ENCODE measurements around the gene AOC3. TPM values are rescaled to one million over a fixed set of nuclear protein-coding genes. Genes with fewer than 3 reads are reported as not detected.
"Not testable (repeated sequence)": the region's sequence is repeated elsewhere in the genome, so short reads cannot be mapped to it uniquely, and the experiment has no call there.

Gene AOC3
- total and polyA plus RNA-seq, 2 donors (not counting 3 experiments of a cell fraction or from before 2014, with no cell fraction given), result 0.11 to 0.27 TPM

GRCh38 chr17:42880776-42881310 is 29.8 kb downstream of the AOC3 start:
- no peaks in the 10 kb centered on the region for H3K36me3 ChIP-seq (ENCODE audit: control insufficient read depth in 2 of 2, extremely low read depth in 1 of 2, insufficient read depth in 2 of 2, low read length in 2 of 2)
- no peak overlapping the region for H2AFZ ChIP-seq (ENCODE audit: low read depth, low read length)
- TF ChIP-seq POLR2AphosphoS5 (IDR thresholded peaks at IDR 0.05; ENCODE audit: insufficient read depth, low read depth, low read length) (no peak), POLR2A (IDR thresholded peaks at IDR 0.05; ENCODE audit: low read depth, low read length) (no peak), EZH2 (IDR thresholded peaks at IDR 0.05; ENCODE audit: borderline replicate concordance, low read depth, low read length, severe bottlenecking) (no peak), MAX (IDR thresholded peaks at IDR 0.05; ENCODE audit: insufficient read depth, insufficient read length) (no peak), GATA2 (IDR thresholded peaks at IDR 0.05; ENCODE audit: insufficient read depth, insufficient read length, low read depth, low read length) (no peak), FOS (IDR thresholded peaks at IDR 0.05; ENCODE audit: borderline replicate concordance, insufficient read depth, low read length) (no peak), JUN (IDR thresholded peaks at IDR 0.05; ENCODE audit: borderline replicate concordance, insufficient read depth, insufficient read length, low read depth) (no peak), MYC (IDR thresholded peaks at IDR 0.05; ENCODE audit: low read depth, low read length) (no peak), CTCF (IDR thresholded peaks at IDR 0.05; ENCODE audit: extremely low read depth in 1 of 2, insufficient read depth in 1 of 2, low read depth in 1 of 2, low read length in 2 of 2) (no peak)
- no peak overlapping the region for H3K9ac ChIP-seq (replicated peaks; ENCODE audit: extremely low read depth, insufficient read depth, low read length)
- BruUV-seq (replicated peaks), result no TSS peak
- no peaks in the 10 kb centered on the region for H4K20me1 ChIP-seq (replicated peaks; ENCODE audit: control insufficient read depth, extremely low read depth, insufficient read depth, low read length)
- no peaks in the 10 kb centered on the region for H3K4me1 ChIP-seq (ENCODE audit: control insufficient read depth, extremely low read depth, insufficient read depth, low read length)
- ChIA-PET CTCF (interaction anchor here (1.6 to 4.0 kb wide), 2 partner anchors 16 to 48 kb away, joined by 5 to 19 read pairs; no protein-coding TSS in a partner anchor), POLR2A (no interaction called here)
- intact Hi-C loops (cut with micrococcal nuclease), result loop anchor here (5.0 kb wide), 1 partner anchor 56 kb away; no protein-coding TSS in a partner anchor
- no peaks in the 10 kb centered on the region for H3K79me2 ChIP-seq (ENCODE audit: control insufficient read depth, insufficient read depth, low read length)
- FAIRE-seq, result no peak
- H3K27ac ChIP-seq (ENCODE audit: insufficient read depth, low read depth, low read length), result no peak overlapping the region
- H3K9me3 ChIP-seq (replicated peaks; ENCODE audit: control insufficient read depth, insufficient read depth, low read length), result no peaks in the 10 kb centered on the region
- H3K4me2 ChIP-seq (ENCODE audit: insufficient read depth, low read length), result no peak overlapping the region
- dilution Hi-C loops (cut with MboI; ENCODE audit: extremely low pct_ligation_motif_present, low sequenced_read_pairs), result no loop called here
- no peaks in the 10 kb centered on the region for H3K9me1 ChIP-seq (replicated peaks; ENCODE audit: control insufficient read depth, extremely low read depth, insufficient read depth, low read length)
- no peak overlapping the region for H3K4me3 ChIP-seq (replicated peaks in 1 of 3; ENCODE audit: insufficient read depth in 1 of 3, low read depth in 1 of 3, low read length in 3 of 3)
- no peak for DNase-seq (ENCODE audit: low read depth, low spot score)
- H3K27me3 ChIP-seq (ENCODE audit: control insufficient read depth in 2 of 2, insufficient read depth in 2 of 2, low read length in 2 of 2), result peaks cover 5 to 7% of the 10 kb centered on the region in 2 experiments

GRCh38 chr17:42881706-42882105 is 30.7 kb downstream of the AOC3 start:
- not testable (repeated sequence) for H3K9me1 ChIP-seq (replicated peaks; ENCODE audit: control insufficient read depth, extremely low read depth, insufficient read depth, low read length); H2AFZ ChIP-seq (ENCODE audit: low read depth, low read length)
- CTCF ChIA-PET, result interaction anchor here (1.6 to 4.0 kb wide), 2 partner anchors 17 to 48 kb away, joined by 5 to 19 read pairs; no protein-coding TSS in a partner anchor

More at GRCh38 chr17:42881706-42882105, 30.7 kb downstream of the AOC3 start:
- DNase-seq (ENCODE audit: low read depth, low spot score); BruUV-seq (replicated peaks); H3K9ac ChIP-seq (replicated peaks; ENCODE audit: extremely low read depth, insufficient read depth, low read length); H3K27ac ChIP-seq (ENCODE audit: insufficient read depth, low read depth, low read length); H3K27me3 ChIP-seq (ENCODE audit: control insufficient read depth in 2 of 2, insufficient read depth in 2 of 2, low read length in 2 of 2); H3K9me3 ChIP-seq (replicated peaks; ENCODE audit: control insufficient read depth, insufficient read depth, low read length); H4K20me1 ChIP-seq (replicated peaks; ENCODE audit: control insufficient read depth, extremely low read depth, insufficient read depth, low read length); H3K4me1 ChIP-seq (ENCODE audit: control insufficient read depth, extremely low read depth, insufficient read depth, low read length); POLR2A ChIA-PET; FAIRE-seq; H3K4me2 ChIP-seq (ENCODE audit: insufficient read depth, low read length); H3K36me3 ChIP-seq (ENCODE audit: control insufficient read depth in 2 of 2, extremely low read depth in 1 of 2, insufficient read depth in 2 of 2, low read length in 2 of 2); H3K4me3 ChIP-seq (replicated peaks in 1 of 3; ENCODE audit: insufficient read depth in 1 of 3, low read depth in 1 of 3, low read length in 3 of 3); H3K79me2 ChIP-seq (ENCODE audit: control insufficient read depth, insufficient read depth, low read length); dilution Hi-C loops (cut with MboI; ENCODE audit: extremely low pct_ligation_motif_present, low sequenced_read_pairs): not testable (repeated sequence)
- intact Hi-C loops (cut with micrococcal nuclease), result loop anchor here (5.0 kb wide), 1 partner anchor 56 kb away; no protein-coding TSS in a partner anchor

Measured in endothelial cell of umbilical vein (primary cell).